HG03159 (cell line): Measurements from ENCODE around the gene ADAM15.

ENCODE experiments used
- ATAC-seq: cut with Tn5 transposase; IDR thresholded peaks from one replicate; pipeline ENCODE4 v1.9.1; 2021; ENCODE audit warnings: mild to moderate bottlenecking, moderate library complexity; ENCODE audit not compliant: unreplicated experiment

The ADAM15 gene

DNA sequence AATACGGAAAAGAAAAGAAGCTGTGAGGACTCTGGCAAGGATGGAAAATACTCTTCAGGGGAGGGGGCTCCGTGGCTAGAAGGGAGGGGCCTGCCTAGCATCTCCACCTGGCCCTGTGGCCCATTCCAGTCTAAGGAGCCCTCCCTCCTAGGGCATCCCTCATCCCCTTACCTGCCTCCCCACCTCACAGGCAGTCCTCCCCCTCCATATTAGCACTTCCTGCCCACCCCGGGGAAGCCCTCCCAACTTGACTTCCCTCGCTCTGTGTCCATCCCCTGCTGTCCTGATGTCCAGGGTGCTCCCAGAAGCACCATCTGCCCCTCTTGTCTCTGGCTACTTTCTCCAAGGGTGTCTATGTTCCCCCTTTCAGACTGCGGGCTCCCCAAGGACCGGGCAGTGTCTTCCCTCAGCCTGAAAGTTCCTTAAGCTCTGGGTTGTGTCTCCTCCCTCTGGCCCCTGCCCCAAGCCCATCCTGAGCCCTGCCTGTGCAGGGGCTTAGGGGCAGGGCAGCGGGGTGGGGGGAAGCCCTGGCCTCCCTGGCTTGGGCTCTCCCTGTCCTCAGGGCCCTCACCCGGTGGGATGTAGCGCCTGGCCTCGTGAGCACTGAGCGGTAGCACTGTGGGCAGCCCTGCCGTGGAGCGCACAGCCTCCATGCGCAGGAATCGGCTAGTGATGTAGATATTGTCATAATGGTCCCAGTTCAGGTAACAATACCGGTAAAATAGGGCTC lies 21.4 kb upstream of the ADAM15 start:
- ATAC-seq = no peak

DNA sequence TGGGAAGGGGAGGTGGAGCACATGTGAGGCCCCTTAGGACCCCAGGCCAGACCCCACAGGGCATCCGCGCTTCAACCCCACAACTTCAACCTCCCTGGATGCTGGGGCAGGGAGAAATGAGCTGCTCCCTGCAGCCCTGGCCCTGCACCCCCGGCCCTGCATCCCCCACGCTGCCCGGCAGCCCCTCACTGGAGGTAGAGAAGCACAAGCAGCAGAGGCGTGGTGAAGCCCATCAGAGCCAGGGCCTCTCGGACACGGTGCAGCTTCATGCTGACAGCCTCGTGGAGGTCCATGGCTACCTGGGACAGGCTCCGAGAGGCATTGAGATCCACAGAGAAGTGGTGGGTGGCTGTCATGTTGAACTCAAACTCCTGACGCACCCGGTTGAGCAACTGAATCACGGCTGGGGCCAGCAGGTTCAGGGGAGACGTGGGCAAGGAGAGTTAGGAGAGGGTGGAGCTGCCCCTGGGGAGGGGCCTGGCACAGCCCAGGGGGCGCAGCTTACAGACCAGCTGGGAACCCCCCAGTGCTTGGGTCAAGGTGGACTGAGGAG lies 20.8 kb upstream of the ADAM15 start:
- ATAC-seq = no peak

DNA sequence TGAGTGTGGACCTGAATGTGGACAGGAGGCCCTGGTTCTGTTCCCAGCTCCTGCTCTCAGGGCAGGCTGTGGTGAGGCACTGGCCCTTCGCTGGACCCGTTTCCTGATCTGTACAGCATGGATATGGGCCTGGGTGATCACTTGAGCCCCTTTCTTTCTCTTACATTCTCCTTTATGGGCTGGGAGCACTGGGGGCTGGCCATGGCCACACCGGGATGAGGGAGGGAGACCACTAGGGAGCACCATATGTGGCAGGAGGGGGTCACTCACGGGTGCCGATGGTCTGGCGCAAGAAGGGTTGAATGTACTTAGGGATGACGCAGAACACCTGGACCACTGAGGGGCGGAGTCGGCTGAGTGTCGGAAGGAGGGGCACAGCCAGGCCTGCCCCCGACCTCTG lies 20.2 kb upstream of the ADAM15 start:
- no peak for ATAC-seq

DNA sequence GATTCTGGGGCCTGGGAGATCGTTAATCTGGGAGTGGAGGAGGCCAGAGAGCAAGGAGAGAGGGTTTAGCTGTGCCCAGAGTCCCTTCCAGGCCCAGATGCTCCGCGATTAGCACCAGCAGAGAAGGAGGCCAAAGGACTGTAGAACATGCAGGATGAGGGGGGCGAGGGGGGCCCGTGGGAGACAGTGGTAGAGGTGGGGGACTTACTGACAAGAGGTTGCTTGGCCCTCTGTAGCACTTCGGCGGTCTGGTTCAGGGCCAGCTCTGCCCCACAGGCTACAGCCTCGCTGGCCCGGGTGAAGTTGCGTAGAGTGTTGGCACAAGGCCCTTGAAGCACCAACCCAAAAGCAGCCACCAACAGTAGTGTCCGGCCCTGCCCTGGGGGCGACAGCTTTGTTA lies 18.2 kb upstream of the ADAM15 start:
- no peak for ATAC-seq

DNA sequence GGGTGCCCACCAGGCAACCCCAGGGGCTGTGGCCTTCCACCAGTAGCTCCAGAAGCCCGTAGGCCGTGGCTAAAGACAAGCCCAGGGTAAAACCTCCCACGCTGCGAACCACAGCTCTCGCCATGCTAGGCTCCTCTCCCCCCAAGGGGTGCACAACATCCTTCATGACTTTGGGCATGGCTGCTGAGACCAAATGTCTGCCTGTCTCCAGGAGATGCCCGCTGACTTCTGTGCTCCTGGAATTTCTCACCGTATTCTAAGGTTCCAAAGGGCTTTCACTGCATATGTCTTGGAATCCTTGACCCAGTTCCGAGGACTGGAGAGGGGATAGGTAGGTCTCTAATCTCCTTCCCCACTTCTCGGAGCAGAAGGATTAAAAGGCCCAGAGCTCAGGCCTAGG lies 17.6 kb upstream of the ADAM15 start, which contains the start of the genes DCST1 and DCST2:
TSS of gene DCST1 (plus strand) at position 301 of the 400 bp plus-strand sequence. CDS start 213 bp downstream, outside the sequence.
TSS of gene DCST2 (minus strand) at position 258 of the 400 bp plus-strand sequence. CDS start at position 178, 80 bp downstream.
- ATAC-seq = no peak

DNA sequence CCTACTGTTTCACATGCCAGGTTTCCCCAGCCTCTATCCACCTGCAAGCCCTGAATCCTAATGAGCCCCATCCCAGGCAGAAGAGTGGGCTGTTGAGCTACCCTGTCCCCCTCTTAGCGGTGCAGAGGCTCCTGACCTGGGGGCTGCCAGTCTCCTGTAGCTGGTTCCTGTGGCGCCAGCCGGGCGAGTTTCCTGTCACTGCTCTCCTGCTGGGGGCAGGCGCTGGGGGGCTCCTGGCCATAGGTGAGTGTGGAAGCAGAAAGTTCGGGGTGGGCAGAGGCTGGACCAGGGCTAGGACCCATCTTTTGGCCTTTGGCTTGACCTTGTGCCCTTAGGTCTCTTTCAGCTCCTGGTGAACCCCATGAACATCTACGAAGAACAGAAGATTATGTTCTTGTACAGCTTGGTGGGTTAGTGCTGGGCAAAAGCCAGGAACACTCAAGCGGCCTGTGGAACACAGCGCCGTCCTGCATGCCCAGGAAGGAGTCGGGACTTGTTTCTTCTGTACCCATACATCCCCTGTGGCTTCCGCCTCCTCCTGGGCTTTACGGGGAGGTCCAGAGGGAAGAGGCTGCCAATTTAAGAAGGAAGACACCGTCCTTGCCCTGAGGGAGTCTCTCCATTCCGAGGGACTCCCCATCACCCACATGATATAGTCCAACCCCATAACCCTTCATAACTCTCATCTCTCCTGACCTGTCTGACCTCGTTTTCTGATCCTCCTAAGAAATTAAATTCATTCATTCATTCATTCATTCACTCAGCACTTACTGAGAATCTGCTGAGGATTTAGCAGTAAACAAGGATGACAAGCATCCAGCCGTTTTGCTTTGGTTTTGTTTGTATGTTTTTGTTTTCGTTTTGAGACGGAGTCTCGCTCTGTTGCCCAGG lies 16.6 kb upstream of the ADAM15 start:
- no peak for ATAC-seq

DNA sequence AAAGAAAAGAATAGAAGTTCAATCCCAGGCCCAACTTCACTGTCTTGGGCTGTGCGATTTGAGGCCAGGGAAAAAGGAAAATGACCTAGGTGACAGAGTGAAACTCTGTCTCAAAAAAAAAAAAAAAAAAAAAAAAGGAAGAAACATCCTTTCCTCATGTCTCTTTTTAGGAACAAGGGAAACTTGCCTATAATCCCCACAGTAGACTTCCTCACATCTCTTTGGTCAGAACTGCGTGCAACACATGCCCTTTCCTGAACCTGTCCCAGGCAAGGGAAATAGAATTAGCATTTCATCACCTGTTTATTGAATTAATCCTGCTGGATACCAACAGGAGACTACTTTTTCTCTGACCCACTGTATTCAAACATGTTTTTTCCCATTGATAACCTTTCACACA lies 15.2 kb upstream of the ADAM15 start:
- ATAC-seq = no peak

DNA sequence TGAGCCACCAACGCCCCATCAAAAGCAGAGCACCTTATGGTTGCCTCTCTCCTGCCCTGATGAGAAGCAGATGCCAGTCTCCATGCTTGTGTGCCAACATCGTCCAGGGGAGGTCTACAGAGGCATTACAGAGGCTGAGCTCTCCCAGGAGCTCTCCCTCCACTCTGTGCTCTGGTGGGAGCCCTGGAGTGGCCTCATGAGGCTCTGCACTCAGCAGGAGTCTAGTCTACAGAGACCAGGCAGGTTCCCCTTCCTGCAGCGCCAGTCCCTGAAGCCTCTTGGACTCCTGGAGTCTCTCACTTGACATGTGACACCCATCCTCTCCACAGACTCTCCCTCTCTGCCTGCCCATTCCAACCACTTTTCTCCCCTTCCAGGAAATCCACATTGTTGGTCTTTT lies 14.1 kb upstream of the ADAM15 start:
- ATAC-seq = no peak

DNA sequence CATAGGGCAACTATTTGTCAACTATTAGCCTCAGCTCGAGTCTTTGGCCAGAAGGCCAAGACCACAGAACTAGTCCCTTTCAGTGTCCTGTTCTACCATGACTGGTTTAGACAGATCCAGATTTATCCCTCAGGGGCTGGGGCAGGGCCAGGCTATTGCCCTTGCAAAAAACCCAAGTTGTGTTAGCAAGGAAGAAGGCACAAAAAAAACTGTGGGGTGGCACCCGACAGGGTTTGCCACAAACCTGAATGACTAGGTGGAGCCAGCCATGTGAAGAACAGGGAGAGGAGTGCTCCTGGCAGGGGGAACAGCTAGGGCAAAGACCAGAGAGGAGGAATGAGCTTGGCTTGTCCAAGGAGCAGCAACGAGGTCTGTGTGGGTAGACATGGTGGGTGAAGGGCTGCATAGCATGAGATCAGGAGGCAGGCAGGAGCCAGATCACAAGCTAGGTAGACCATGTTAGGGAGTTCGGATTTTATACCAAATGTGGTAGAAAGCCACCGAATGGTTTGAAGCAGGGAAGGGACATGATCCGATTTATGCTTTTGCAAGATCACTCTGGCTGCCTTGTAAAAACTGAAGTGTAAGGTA lies 13.2 kb upstream of the ADAM15 start:
- ATAC-seq = no peak

DNA sequence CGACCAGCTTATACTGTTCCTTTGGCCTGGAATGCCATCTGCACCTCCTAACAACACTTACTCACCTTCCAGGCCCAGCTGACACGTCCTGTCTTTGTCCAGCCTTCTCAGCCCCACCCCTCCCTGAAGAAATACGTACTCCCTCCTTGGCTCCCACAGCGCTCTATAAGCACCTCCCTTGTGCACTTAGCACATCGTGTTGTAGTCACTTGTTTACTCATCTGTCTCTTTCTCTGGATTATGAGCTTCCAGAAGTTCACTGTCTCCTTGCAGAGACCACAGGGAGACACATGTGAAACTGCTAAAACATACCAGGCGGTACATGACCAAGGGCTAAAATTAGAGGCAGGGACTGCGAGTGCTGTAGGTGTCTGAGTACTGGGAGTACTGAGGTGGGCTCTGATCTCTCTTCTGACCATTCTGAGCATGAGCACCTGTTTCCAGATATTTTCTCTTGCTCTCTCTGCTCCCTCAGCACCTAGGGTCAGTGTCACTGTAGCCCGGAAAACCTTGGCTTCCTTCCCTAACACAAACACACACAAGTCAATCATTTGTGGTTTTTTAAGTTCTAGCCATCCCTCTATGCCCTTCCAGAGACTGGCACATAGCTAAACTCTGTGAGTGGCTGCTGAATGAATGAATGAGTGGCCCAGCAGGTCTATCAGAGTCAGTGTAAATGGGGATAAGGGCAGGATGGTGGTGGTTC lies 12.4 kb upstream of the ADAM15 start:
- no peak for ATAC-seq

DNA sequence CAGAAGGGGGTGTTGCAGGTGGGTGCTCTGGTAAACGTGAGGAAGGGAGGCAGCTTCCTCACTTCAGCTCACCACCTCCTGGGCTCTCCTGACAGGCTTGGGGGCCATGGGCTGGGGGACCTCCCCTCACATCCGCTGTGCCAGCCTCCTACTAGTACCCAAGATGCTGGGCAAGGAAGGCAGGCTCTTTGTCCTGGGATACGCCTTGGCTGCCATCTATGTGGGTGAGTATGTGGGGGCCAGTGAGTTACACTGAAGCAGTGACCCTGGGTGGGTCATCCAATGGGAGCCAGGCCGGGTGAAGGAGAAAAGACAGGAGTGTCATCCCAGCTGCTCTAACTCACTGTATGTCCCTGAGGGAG lies 11.8 kb upstream of the ADAM15 start:
- no peak for ATAC-seq

DNA sequence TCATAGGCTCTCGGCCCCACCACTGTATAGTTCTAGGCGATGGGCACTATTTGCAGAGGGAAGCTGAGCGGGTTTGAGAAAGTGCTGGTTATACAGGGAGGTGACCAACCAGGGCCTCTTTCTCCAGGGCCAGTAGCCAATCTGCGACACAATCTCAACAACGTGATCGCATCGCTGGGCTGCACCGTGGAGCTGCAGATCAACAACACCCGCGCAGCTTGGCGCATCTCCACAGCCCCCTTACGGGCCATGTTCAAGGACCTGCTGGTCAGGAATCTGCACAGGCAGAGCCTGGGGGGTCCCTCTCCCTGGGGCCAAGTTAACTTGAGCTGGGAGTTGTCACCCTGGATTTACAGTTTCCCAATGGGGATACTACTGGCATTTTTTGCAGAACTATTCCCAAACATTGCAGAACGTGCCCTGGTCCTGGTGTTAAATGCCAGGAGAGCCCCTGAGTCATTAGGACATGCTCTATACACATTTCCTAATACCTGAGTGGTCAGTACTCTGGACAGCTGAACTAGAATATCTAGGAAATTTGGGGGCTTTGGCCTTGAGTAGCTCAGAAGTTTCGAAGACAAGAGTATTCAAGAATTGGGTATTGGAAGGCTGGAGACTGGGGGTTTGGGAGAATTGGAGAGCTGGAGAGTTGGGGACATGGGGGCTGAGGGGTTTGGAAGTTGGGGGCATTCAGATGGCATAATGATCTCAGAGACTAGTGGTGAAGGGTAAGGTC lies 10.6 kb upstream of the ADAM15 start:
- no peak for ATAC-seq

DNA sequence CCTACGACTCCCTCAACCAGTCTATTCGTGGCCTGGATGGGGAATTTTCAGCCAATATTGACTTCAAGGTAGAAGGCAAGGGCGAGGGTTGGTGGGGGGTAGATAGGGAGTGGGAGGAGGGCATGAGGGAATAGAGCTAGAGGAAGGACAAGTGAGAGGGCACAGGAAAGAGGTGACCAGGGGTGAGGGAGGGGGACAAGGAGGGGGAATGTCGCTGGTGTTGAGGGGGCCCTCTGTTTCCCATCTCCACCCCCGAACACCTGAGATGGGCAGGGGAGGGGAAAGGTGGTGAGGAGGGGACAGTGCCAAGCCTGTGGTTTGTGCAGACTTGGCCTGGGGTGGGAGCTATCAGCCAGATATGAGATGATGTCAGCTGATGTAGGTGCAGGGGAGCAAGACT lies 8.3 kb upstream of the ADAM15 start:
- ATAC-seq = no peak

DNA sequence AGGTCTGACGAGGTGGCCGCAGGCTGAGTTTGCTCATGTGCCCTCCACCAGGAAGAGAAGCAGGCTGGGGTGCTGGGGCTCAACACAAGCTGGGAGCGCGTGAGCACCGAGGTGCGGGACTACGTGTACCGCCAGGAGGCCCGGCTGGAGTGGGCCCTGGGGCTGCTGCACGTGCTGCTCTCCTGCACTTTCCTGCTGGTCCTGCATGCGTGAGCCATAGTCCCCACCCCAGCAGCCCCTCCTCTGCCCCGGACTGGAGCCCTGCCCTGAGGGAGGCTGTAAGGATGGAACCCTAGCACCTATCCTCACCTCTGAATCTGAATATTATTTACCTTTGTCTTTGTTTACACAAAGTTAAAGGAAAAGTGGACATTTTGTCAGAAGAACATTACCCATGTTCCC lies 7.8 kb upstream of the ADAM15 start:
- no peak for ATAC-seq

DNA sequence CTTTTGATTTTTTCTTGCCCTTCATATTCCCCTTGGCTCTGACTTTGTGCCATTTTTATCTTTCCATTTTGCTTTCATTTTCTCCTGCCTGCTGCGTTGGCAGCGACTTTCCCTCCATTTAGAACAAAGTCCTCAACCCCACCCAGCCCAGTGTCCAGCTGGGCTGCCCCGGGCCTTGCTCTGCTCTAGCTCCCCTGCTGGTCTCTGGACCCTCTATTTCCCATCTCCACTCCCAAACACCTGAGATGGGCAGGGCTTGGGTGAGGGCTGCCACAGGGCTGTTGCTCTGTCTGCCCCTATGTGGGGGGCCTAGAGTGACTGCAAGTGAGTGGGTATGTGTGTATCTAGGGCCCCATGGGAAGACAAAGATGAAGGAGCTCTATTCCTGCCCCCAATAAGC lies 7.3 kb upstream of the ADAM15 start:
- no peak for ATAC-seq

DNA sequence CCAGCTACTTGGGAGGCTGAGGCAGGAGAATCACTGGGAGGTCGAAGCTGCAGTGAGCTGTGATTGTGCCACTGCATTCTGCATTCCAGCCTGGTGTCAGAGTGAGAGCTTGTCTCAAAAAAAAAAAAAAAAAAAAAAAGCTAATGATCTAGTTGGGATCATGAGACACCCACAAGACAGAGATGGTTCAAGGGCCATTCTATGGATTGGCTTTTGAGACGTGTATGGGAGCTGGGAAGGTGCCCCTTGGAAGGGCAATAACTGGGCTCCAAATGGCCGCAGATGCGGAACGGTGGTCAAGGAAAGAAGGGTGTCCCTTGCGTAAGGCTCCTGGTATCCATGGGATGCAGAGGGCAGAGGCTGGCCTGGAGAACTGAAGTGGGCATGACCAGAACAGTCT lies 6.8 kb upstream of the ADAM15 start:
- ATAC-seq = no peak

DNA sequence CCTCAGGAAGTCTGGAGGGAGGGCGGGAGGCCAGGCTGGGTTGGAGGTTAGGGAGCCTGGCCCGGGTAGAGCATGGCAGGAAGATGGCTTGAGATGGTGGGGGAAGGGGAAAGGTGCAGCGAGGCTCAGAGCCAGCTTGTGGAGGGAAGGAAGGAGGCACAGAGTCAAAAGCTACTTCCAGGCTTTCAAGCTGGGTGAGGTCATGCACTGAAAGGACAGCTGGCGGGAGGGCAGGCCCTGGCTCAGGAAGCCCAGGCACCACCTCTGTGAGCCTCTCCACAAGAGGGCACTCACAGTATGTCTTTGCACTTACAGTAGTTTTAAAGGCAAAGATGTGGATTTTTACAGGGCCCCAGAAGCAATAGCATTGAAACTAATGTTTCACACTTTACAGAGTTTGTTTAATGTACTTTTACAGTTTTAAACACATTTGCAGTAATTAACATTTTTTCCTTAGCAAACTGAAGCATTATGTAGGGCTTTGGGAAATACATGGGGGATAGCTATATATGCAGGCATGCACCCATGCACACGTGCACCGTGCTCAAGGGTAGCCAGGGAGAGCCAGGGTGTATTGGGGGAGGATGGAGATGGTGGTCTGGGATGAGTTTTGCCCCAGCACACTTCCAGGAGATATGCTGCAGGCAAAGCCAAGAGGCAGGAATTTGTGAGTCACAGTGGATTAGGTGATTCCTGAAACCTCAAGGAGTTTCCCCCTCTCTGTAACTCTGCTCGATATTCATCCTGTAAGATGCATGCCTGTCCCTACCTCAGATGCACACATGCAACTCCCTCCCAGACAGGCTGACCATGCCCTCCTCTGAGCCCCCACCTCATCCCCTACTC lies 6.1 kb upstream of the ADAM15 start:
- no peak for ATAC-seq

DNA sequence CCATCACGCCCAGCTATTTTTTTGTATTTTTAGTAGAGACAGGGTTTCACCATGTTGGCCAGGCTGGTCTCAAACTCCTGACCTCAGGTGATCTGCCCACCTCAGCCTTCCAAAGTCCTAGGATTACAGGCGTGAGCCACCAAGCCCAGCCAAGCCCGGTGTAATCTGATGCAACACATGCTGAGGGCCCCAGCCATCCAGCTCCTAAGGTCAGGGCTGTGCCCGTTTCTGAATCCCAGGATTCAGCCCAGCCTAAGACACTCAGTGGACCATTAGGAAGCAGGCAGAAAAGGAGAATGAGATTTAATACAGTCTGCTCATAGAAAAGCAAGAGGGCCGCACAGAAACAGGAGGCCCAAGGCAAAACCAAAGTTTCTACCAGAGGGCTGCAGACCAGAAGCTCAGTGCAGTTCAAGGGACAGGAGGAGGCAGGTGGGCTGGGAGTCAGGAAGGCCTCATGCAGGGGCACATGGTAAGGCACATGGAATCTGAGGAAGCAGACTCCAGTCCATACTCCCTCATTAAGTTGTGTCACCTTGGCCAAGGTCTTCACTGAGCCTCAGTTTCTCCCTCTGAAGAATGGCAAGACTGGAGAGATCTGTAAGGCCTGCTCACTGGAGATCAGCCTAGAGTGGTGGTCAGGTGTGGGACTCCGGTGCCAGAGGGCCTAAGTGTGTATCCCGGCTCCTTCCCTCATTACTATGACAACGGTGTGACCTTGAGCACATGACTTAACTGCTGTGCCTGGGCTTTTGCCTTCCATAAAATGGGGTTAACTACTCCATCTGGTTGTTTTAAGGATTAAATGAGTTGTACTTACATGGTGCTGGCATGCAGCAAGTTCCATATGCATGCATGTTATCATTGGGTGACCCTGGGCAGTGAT lies 2.4 kb upstream of the ADAM15 start:
- ATAC-seq = no peak
